Duodenal mucosa (tissue), 2 donors: ENCODE data around the gene TMEM182.

Experiments used
- H3K27ac ChIP-seq: one replicate; pipeline ENCODE4 v1.7.0; 2013; ENCODE audit warnings: low read depth, low read length
- H3K27me3 ChIP-seq, 2 donors: one replicate each; pipeline ENCODE4 v1.7.0; 2013; ENCODE audit warnings: low read length in 2 of 2, control low read depth in 1 of 2; ENCODE audit not compliant: insufficient read depth in 2 of 2, control insufficient read depth in 1 of 2
- H3K36me3 ChIP-seq, 2 donors: one replicate each; pipeline ENCODE4 v1.7.0; 2013; ENCODE audit warnings: low read length in 2 of 2, control low read depth in 1 of 2; ENCODE audit not compliant: insufficient read depth in 2 of 2, control insufficient read depth in 1 of 2
- H3K4me1 ChIP-seq, 2 donors: one replicate each; pipeline ENCODE4 v1.7.0; 2013; ENCODE audit warnings: low read length in 2 of 2, control low read depth in 1 of 2; ENCODE audit not compliant: insufficient read depth in 2 of 2, control insufficient read depth in 1 of 2
- H3K4me3 ChIP-seq, 2 donors: one replicate each; pipeline ENCODE4 v1.7.0; 2013; ENCODE audit warnings: low read length in 2 of 2, low read depth in 1 of 2
- H3K9ac ChIP-seq, 2 donors: one replicate each; pipeline ENCODE4 v1.7.0; 2013; ENCODE audit warnings: low read length in 2 of 2, low read depth in 1 of 2
- H3K9me3 ChIP-seq, 2 donors: one replicate each; pipeline ENCODE4 v1.7.0; 2013; ENCODE audit warnings: low read length in 2 of 2, control low read depth in 1 of 2; ENCODE audit not compliant: control insufficient read depth in 1 of 2

Gene TMEM182

DNA sequence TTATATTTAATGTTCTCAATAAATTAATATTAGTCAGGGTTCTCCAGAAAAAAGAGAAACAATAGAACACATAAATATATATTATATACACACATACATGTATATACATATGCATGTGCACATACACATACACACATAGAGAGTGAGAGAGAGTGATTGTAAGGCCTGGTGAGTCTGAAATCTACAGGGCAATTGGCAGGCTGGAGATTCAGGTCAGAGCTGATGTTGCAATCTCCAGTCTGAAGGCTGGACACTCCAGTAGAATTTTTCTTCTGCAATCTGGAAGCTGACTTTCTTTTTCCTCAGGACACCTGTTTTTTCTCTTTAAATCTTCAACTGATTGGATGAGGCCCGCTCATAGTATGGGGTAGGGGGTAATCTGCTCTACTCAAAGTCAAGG is 3.2 kb downstream of the TMEM182 start:
- Histone ChIP-seq H3K36me3 (no peaks in the 10 kb centered on the region), H3K27me3 (no peaks in the 10 kb centered on the region), H3K4me3 (no peak overlapping the region), H3K4me1 (no peaks in the 10 kb centered on the region), H3K9me3 (no peaks in the 10 kb centered on the region), H3K9ac (no peak overlapping the region), H3K27ac (no peak overlapping the region)

DNA sequence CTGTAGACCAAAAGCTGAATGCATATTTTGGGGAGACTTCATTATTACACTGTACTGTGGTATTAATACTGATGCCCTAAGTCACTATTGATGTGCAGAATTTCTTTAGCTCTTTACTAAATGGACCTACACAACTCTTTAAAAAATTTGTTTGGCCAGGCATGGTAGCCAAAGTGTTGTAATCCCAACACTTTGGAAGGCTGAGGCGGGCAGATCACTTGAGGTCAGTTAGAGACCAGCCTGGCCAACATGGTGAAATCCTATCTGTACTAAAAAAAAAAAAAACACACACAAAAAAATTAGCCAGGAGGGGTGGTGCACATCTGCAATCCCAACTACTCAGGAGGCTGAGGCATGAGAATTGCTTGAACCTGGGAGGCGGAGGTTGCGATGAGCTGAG is 6.4 kb downstream of the TMEM182 start:
- no peaks in the 10 kb centered on the region for H3K36me3 ChIP-seq
- H3K4me3 ChIP-seq: no peak overlapping the region
- H3K27ac ChIP-seq: no peak overlapping the region

GRCh38 chr2:102768892-102769291 is 7.1 kb downstream of the TMEM182 start:
- no peaks in the 10 kb centered on the region for H3K9me3 ChIP-seq
- no peaks in the 10 kb centered on the region for H3K4me1 ChIP-seq
- H3K27me3 ChIP-seq: no peaks in the 10 kb centered on the region
- no peaks in the 10 kb centered on the region for H3K36me3 ChIP-seq
- no peak overlapping the region for H3K4me3 ChIP-seq
- no peak overlapping the region for H3K9ac ChIP-seq
- H3K27ac ChIP-seq: no peak overlapping the region

More for the DNA sequence above, 6.4 kb downstream of the TMEM182 start:
- H3K4me1 ChIP-seq: no peaks in the 10 kb centered on the region
- H3K9me3 ChIP-seq: no peaks in the 10 kb centered on the region
- H3K27me3 ChIP-seq: no peaks in the 10 kb centered on the region
- no peak overlapping the region for H3K9ac ChIP-seq

- no peak overlapping the region for H3K9ac ChIP-seq
Measured at GRCh38 chr2:102770506-102770905, 8.7 kb downstream of the TMEM182 start.

GRCh38 chr2:102771114-102771513 is 9.3 kb downstream of the TMEM182 start:
- Histone ChIP-seq H3K9me3 (no peaks in the 10 kb centered on the region), H3K36me3 (no peaks in the 10 kb centered on the region), H3K9ac (no peak overlapping the region), H3K27ac (no peak overlapping the region), H3K4me1 (no peaks in the 10 kb centered on the region), H3K27me3 (no peaks in the 10 kb centered on the region), H3K4me3 (no peak overlapping the region)

More at GRCh38 chr2:102770506-102770905, 8.7 kb downstream of the TMEM182 start:
- Histone ChIP-seq H3K4me1 (no peaks in the 10 kb centered on the region), H3K4me3 (no peak overlapping the region), H3K27ac (no peak overlapping the region), H3K36me3 (no peaks in the 10 kb centered on the region), H3K9me3 (no peaks in the 10 kb centered on the region), H3K27me3 (no peaks in the 10 kb centered on the region)

DNA sequence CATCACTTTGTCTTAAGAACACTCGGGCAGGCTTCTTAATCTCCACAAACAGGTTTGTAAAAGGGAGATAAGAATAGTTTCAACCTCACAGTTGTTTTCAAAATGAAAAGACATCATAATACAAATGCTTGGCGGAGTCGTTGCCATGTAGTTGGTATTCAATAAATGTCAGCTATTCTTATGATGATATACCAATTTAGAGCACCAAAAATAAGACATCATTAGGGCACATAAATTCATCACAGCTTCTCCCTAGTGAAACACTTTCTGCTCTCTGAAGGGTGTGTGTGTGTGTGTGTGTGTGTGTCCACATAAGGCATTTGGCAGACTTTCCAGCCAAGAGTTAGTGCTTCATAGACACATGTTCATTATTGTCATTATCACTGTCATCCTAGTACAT is 10.8 kb downstream of the TMEM182 start:
- Histone ChIP-seq H3K27ac (no peak overlapping the region), H3K9ac (no peak overlapping the region), H3K9me3 (no peaks in the 10 kb centered on the region), H3K4me3 (no peak overlapping the region), H3K36me3 (no peaks in the 10 kb centered on the region), H3K4me1 (no peaks in the 10 kb centered on the region), H3K27me3 (no peaks in the 10 kb centered on the region)

GRCh38 chr2:102773149-102773705 is 11.4 kb downstream of the TMEM182 start:
- Histone ChIP-seq H3K9ac (no peak overlapping the region), H3K27ac (no peak overlapping the region), H3K9me3 (no peaks in the 10 kb centered on the region), H3K27me3 (no peaks in the 10 kb centered on the region), H3K4me1 (no peaks in the 10 kb centered on the region), H3K36me3 (no peaks in the 10 kb centered on the region), H3K4me3 (no peak overlapping the region)

DNA sequence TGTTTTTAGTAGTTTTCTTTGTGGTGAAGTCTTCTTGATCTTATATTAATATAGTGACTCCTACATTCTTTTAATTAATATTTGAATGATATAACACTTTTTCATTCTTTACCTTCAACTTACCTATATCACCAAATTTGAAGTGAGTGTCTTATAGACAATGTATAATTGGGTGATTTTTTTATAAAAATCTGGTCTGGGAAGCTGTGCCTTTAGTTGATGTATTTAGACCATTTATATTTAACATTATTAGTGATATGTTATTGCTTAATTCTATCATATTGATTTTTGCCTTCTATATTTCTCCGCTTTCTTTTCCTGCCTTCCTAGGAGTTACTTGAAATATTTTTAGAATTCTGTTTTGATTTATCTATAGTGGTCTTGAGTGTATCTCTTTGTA is 16.4 kb downstream of the TMEM182 start:
- no peaks in the 10 kb centered on the region for H3K27me3 ChIP-seq

DNA sequence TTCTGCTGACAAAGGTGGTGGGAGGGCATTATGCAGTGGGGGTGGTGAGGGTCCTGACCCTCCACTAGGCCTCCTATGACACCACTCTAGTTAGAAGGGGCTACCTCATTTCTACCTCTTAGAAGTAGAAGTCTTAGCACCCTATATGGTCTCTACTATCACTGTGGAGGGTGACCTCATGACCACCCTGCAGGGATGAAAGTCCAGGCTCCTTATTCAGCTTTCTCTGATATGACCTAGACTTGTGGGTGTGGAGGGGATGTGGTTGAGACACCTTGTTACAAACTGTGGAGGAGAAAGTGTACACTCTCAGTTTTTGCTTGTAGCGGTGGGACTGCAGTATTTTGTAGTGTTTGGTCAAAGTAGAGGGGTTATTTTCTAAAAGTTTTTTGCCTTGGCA is 18.6 kb downstream of the TMEM182 start:
- Histone ChIP-seq H3K4me1 (peaks cover 0 to 3% of the 10 kb centered on the region in 2 donors), H3K27ac (no peak overlapping the region), H3K9ac (no peak overlapping the region), H3K4me3 (no peak overlapping the region), H3K9me3 (no peaks in the 10 kb centered on the region), H3K27me3 (no peaks in the 10 kb centered on the region), H3K36me3 (no peaks in the 10 kb centered on the region)

More for the DNA sequence above, 16.4 kb downstream of the TMEM182 start:
- Histone ChIP-seq H3K4me1 (peaks cover 0 to 3% of the 10 kb centered on the region in 2 donors), H3K36me3 (no peaks in the 10 kb centered on the region), H3K9ac (no peak overlapping the region), H3K9me3 (no peaks in the 10 kb centered on the region), H3K27ac (no peak overlapping the region), H3K4me3 (no peak overlapping the region)

DNA sequence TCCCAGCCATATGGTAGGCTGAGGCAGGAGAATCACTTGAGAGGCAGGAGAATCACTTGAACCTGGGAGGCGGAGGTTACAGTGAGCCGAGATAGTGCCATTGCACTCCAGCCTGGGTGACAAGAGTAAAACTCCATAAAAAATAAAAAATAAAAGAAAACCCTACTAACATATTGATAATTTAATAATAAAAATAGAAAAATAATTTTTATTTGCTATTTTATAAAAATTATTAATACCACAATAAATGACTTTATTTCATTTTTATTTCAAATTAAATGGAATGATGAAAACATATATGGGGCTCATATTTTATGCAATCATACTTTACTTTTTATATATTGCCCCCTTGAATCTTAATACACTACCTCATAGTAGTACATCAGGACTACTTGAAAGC is 20.4 kb downstream of the TMEM182 start:
- H3K4me3 ChIP-seq: no peak overlapping the region
- no peak overlapping the region for H3K9ac ChIP-seq
- no peak overlapping the region for H3K27ac ChIP-seq
- no peaks in the 10 kb centered on the region for H3K36me3 ChIP-seq
- H3K4me1 ChIP-seq: peaks cover 0 to 3% of the 10 kb centered on the region in 2 donors
- H3K9me3 ChIP-seq: no peaks in the 10 kb centered on the region
- H3K27me3 ChIP-seq: no peaks in the 10 kb centered on the region

DNA sequence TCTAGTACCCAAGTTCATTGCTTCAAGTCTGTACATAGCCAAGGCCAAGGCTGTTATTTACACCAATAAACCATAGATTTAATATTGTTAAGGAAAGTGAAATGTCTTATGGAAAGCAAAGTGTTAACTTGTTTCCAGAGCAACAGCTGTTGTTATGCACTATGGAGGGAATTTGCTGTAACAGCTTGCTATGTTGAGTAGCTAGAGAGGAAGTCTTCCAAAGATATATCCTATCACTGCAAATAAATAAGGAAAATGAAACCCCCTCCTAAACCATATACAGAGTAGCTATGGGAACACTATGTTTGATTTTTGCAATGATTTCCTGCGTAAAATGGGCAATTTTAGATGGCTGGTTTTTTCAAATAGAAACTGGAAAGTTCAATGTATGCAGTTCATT is 21.1 kb downstream of the TMEM182 start:
- no peak overlapping the region for H3K4me3 ChIP-seq
- no peak overlapping the region for H3K9ac ChIP-seq
- H3K36me3 ChIP-seq: no peaks in the 10 kb centered on the region
- H3K27me3 ChIP-seq: no peaks in the 10 kb centered on the region
- no peak overlapping the region for H3K27ac ChIP-seq
- H3K9me3 ChIP-seq: no peaks in the 10 kb centered on the region
- peaks cover 0 to 3% of the 10 kb centered on the region in 2 donors for H3K4me1 ChIP-seq
